ENCODE results near the gene FAM162A.

The FAM162A gene

GRCh38 chr3:122389197-122389596 is 5.2 kb downstream of the FAM162A start:
- TF ChIP-seq ARNT (IDR thresholded peaks at IDR 0.05) (no peak), SUZ12 (IDR thresholded peaks at IDR 0.05) (no peak), BHLHE40 (IDR thresholded peaks at IDR 0.05; ENCODE audit: borderline replicate concordance) (no peak), SP1 (IDR thresholded peaks at IDR 0.05) (no peak), FOXA1 (IDR thresholded peaks at IDR 0.05) (no peak), L3MBTL2 (conservative IDR thresholded peaks at IDR 0.05) (no peak), CTBP1 (IDR thresholded peaks at IDR 0.05; ENCODE audit: borderline replicate concordance) (no peak), ZNF384 (IDR thresholded peaks at IDR 0.05) (no peak), TARDBP (IDR thresholded peaks at IDR 0.05) (no peak), PKNOX1 (IDR thresholded peaks at IDR 0.05) (no peak), NFRKB (IDR thresholded peaks at IDR 0.05) (no peak), FOXK2 (IDR thresholded peaks at IDR 0.05) (no peak), ELF4 (IDR thresholded peaks at IDR 0.05) (no peak)
- CTCF ChIA-PET, result interaction anchor here (1.4 kb wide), 1 partner anchor 19 kb away, joined by 3 read pairs; no protein-coding TSS in a partner anchor
- no peak for DNase-seq (ENCODE audit: extremely low spot score)
- POLR2A ChIA-PET, result no interaction called here

GRCh38 chr3:122389892-122390291 is 5.9 kb downstream of the FAM162A start:
- ChIA-PET CTCF (interaction anchor here (1.4 kb wide), 1 partner anchor 19 kb away, joined by 3 read pairs; no protein-coding TSS in a partner anchor), POLR2A (no interaction called here)
- no peak for TF ChIP-seq HDGF (IDR thresholded peaks at IDR 0.05; ENCODE audit: borderline replicate concordance)
- TF ChIP-seq FOXM1 (IDR thresholded peaks at IDR 0.05; ENCODE audit: borderline replicate concordance), result no peak

GRCh38 chr3:122390665-122391064 is 6.7 kb downstream of the FAM162A start:
- ChIA-PET POLR2A (no interaction called here), CTCF (no interaction called here)
- DNase-seq (ENCODE audit: extremely low spot score), result no peak
- TF ChIP-seq ZNF384 (IDR thresholded peaks at IDR 0.05) (no peak), HDGF (IDR thresholded peaks at IDR 0.05; ENCODE audit: borderline replicate concordance) (no peak), PKNOX1 (IDR thresholded peaks at IDR 0.05) (no peak), FOXA1 (IDR thresholded peaks at IDR 0.05) (no peak), FOXK2 (IDR thresholded peaks at IDR 0.05) (no peak), L3MBTL2 (conservative IDR thresholded peaks at IDR 0.05) (no peak), SUZ12 (IDR thresholded peaks at IDR 0.05) (no peak), LEF1 (IDR thresholded peaks at IDR 0.05; ENCODE audit: borderline replicate concordance) (no peak), CTBP1 (IDR thresholded peaks at IDR 0.05; ENCODE audit: borderline replicate concordance) (no peak)

More at GRCh38 chr3:122389892-122390291, 5.9 kb downstream of the FAM162A start:
- DNase-seq (ENCODE audit: extremely low spot score), result no peak

GRCh38 chr3:122391681-122392446 is 7.9 kb downstream of the FAM162A start:
- ChIA-PET POLR2A (interaction anchor here (2.0 kb wide), 1 partner anchor 8 kb away, joined by 24 read pairs; the partner anchor contains the start of genes FAM162A and MIX23), CTCF (interaction anchor here (0.7 kb wide), 1 partner anchor 419 kb away, joined by 3 read pairs; no protein-coding TSS in a partner anchor)
- no peak for DNase-seq (ENCODE audit: extremely low spot score)
- TF ChIP-seq BHLHE40 (IDR thresholded peaks at IDR 0.05; ENCODE audit: borderline replicate concordance) (no peak), SP1 (IDR thresholded peaks at IDR 0.05) (no peak), TARDBP (IDR thresholded peaks at IDR 0.05) (no peak), ARNT (IDR thresholded peaks at IDR 0.05) (no peak), FOXM1 (IDR thresholded peaks at IDR 0.05; ENCODE audit: borderline replicate concordance) (no peak), NFRKB (IDR thresholded peaks at IDR 0.05) (no peak), SUZ12 (IDR thresholded peaks at IDR 0.05) (no peak), LEF1 (IDR thresholded peaks at IDR 0.05; ENCODE audit: borderline replicate concordance) (no peak), HDGF (IDR thresholded peaks at IDR 0.05; ENCODE audit: borderline replicate concordance) (no peak), ELF4 (IDR thresholded peaks at IDR 0.05) (no peak), L3MBTL2 (conservative IDR thresholded peaks at IDR 0.05) (no peak), CTBP1 (IDR thresholded peaks at IDR 0.05; ENCODE audit: borderline replicate concordance) (no peak), PKNOX1 (IDR thresholded peaks at IDR 0.05) (no peak), FOXK2 (IDR thresholded peaks at IDR 0.05) (no peak), FOXA1 (IDR thresholded peaks at IDR 0.05) (no peak), ZNF384 (IDR thresholded peaks at IDR 0.05) (no peak)

GRCh38 chr3:122392868-122393844 is 9.2 kb downstream of the FAM162A start:
- TF ChIP-seq L3MBTL2 (conservative IDR thresholded peaks at IDR 0.05) (no peak), FOXK2 (IDR thresholded peaks at IDR 0.05) (no peak), LEF1 (IDR thresholded peaks at IDR 0.05; ENCODE audit: borderline replicate concordance) (0 out of 2 replicates have a peak, but pooled peaks have one; percentile 22), NFRKB (IDR thresholded peaks at IDR 0.05) (no peak), FOXM1 (IDR thresholded peaks at IDR 0.05; ENCODE audit: borderline replicate concordance) (no peak), HDGF (IDR thresholded peaks at IDR 0.05; ENCODE audit: borderline replicate concordance) (no peak), ZNF384 (IDR thresholded peaks at IDR 0.05) (no peak), BHLHE40 (IDR thresholded peaks at IDR 0.05; ENCODE audit: borderline replicate concordance) (no peak)
- CTCF ChIA-PET, result interaction anchor here (0.7 to 1.5 kb wide), 10 partner anchors 9 to 769 kb away, joined by 3 to 6 read pairs (median 4); partner anchors contain the start of genes FAM162A, MIX23 and WDR5B

More at GRCh38 chr3:122392868-122393844, 9.2 kb downstream of the FAM162A start:
- POLR2A ChIA-PET, result interaction anchor here (1.0 to 2.0 kb wide), 2 partner anchors 9 to 22 kb away, joined by 6 to 24 read pairs; partner anchors contain the start of genes FAM162A, MIX23 and WDR5B
- peak; percentile 36 for DNase-seq (ENCODE audit: extremely low spot score)

Data from HEK293T (cell line).